NCI-H1417 treated with DMSO at 0.1 percent for 48 hours (cell line): Measurements from ENCODE around the gene CLCN7.

Source experiments
- DNase-seq: peaks from one replicate; lab custom pipeline; 2025; lab: John Stamatoyannopoulos, UW

Gene CLCN7

DNA sequence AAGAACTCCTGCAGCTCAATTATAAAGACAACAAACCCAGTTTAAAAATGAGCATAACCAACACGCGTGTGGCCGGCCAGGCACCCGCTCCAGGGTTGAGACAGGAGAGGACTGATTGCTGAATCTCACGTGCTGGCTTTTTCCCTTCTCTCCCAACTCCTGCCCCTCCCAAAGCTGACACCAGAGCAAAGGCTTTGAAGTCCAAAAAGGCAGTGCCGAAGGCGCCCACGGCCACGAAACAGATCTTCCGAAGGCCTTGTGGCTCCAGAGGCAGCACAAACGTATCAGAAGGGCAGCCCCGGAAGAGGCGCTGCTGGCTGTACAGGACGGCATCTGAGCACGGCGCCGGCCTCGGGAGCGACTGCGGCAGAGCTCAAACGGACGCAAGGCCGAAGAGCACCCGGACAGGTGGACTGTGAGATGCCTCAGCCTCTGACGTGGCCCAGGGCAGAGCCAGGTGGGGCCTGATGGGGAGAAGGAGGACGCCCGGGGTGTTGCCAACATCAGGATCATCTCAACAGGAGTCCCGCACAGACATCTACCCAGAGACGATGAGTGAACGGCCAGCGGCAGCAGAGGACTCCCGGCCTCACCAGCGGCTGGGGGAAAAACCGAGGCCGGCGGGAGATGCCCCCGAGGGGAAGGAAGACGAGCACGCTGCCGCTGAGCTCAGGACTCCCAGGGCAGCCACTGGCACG, 10.5 kb downstream of the CLCN7 start:
- DNase-seq: no peak

DNA sequence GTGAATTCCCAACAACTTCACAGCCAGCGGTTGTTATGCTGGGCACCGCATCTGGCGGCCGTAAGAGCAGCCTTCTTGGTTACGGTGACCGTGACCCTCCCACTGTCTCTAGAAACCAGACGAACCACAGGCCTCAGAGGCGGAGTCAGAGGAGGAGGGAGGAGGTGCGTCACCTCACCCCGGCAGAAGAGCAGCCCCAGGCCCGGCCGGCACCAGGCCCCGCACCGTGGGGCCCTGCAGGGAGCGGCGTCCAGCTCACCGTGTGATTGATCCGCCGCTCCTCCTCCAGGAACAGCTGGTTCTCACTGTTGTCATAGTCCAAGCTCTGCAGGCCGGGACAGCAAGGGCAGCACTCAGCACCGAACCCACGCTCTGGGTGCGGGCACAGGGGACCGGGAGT, 13.7 kb downstream of the CLCN7 start:
- DNase-seq: no peak

DNA sequence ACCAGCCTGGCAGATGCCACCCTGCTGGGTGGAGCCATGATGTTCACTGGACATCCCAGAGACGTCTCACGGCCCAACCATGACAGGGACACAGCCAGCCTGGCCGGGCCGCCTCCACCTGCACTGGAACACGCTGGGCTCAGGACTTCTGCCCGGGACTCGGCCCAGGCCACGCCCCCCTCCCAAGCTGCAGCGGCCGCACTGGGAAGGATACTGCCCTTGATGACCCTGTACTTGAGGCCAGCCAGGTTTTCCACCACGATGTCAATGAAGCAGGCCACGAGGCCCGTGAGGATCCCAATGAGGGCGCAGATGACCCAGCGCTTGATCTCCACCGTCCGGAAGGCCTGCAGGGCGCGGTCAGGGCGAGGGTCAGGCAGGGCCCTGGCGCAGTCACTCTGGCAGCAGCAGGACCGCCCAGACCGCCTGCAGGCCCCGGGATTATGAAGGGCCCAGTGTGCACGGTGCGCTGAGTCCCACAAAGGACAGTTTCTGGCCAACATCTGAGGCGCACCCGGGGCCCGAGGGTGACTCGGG, 14.2 kb downstream of the CLCN7 start:
- no peak for DNase-seq

DNA sequence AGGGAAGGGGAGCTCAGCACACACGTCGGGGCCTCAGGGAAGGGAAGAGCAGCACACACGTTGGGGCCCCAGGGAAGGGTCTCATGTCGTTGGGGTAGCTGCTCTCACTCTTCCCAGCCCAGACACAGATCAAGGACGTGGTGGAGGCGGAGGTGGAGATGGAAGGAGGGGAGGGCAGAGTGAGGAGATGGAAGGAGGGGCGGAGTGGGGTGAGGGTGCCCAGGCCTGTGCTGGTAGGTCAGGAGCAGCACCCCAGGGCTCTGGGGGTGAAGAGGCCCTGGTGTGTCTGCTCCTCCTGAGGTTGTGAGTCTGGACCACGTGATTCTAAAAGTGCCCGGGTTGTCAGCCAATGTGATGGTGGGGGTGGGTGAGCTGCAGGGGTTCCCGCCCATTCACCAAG, 14.9 kb downstream of the CLCN7 start:
- DNase-seq: no peak

DNA sequence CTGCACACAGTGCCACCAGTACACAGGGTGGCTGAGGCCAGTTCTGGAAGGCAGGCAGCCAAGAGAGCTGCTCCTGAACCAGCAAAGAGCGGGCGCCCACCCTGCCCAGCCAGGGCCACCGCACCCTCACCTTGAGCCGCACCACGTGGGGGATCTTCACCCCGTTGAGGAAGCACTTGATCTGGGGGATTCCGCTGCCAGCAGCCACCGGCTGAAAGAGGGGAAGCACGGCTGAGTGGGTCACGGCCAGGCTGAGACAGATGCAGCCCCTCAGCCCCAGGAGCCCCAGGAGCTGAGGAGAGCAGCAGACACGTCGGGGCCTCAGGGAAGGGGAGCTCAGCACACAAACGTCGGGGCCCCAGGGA, 15.9 kb downstream of the CLCN7 start:
- no peak for DNase-seq

DNA sequence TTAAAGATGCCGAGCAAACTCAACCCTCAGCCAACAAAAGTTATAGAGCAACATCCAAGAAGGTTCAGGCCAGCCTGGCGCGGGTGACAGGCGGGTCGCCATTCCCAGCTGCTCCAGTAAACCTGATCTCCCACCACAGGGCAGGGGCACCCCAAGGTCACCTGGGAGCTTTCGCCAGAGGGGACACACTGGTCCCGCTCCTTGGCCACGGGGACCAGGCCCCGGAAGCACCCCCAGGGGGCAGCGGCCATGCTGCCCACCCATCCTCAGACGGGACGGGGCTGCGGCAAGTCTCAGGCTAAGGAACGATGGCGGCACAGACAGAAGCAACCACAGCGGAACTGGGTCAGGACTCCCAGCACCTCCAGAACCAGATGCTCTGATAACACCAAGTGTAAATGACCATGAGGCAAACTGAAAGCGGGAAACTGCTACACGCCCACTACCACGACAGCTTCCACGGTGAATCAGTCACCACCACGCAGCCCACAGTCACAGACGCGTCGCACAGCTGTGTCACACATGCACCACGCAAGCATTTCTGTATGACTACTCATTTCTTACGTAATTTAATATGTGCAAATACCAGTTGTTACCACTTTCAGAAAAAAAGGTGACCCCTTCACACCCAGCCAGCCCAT, 16.4 kb downstream of the CLCN7 start:
- DNase-seq: no peak

DNA sequence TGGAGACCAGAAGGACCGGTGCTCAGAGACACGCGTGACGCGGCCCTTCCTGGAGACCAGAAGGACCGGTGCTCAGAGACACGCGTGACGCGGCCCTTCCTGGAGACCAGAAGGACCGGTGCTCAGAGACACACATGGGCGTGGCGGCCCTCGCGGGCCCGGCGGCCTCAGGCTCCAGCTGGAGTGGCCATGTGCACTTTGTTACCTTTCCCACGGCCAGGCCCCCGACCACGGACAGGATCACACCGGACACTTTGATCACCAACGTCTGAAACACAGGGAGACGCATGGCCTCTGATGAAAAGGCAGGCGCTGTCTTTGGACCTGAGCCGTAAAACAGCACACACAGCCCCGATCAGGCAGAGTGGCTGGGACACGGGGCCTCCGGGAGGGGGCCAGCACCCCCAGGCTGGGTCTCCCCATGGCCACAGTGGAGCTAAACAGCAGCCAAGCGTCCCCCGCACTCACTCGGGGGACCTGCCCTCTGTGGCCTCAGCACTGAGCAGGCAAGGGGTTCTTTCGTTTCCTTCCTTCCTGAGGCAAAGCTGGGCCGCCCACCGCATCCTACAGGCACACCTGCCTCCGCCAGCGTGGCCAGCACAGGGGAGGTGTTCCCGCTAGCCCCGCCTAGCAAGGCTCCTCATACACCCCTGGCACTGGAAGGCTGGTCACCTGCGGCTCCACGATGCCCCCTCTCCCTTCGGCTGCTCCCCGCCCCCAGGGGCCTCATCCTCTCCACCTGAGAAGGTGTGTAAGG, 17.2 kb downstream of the CLCN7 start:
- DNase-seq: no peak

DNA sequence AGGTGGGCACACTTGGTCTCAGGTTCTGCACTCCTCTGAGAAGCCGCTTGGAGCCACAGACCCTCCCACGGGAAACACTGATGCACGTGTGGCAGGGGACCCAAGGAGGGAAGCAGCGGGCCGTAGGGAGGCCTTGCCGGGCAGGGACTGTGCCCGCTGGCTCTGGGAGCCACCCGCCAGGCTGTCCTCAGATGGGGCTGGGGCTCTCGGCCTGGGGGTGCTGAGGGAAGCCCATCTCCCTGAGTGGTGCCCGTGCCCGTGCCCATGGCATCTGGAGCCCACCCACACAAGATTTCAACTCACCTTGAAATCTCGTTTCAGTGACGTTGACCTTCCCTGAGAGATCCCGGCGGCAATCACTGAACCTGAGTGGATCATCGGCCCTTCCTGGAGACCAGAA, 17.9 kb downstream of the CLCN7 start:
- no peak for DNase-seq

DNA sequence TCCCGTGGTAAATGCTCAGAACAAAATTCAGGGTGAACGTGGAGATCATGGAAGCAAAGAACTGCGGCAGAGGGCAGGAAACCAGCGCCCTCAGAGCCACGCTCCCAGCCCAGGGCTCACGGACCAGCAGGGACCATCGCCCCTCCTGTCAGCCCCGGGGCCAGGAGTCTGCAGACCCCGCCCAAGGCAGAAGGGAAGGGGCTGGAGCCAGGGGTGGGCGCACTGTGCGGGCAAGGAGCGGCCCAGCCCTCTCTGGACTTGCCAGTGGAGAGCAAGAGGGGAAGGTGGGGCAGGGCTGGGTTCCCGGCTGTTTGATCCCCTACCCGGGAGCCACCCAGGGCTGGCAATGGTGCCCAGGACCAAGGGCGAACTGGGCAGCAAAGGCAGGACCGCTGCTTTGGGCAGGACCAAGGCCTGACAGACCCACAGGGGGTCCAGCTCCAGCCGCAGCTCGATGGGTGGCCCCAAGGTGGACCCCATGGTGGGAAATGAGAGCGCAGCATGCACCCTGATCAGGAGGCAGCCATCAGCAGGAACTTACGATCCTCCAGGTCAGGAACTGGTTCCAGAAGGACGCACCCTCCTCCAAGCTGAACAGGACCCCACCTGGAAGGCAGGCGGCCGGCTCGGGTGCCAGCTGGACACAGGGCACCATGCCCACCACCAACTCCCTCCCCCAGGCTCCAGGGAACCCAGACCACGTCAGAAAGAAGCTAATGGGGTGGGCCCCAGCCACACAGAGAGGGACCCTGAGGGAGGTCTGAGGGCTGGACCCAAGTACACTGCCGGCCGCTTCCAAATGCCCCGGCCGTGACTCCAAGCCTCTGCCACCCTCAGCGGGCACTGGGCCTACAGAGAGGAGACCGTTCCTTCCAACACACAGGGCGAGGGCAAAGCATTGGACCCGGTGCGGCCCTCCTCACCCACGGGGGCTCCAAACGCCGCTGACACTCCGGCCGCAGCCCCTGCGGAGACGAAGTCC, 19.3 kb downstream of the CLCN7 start:
- DNase-seq: no peak

DNA sequence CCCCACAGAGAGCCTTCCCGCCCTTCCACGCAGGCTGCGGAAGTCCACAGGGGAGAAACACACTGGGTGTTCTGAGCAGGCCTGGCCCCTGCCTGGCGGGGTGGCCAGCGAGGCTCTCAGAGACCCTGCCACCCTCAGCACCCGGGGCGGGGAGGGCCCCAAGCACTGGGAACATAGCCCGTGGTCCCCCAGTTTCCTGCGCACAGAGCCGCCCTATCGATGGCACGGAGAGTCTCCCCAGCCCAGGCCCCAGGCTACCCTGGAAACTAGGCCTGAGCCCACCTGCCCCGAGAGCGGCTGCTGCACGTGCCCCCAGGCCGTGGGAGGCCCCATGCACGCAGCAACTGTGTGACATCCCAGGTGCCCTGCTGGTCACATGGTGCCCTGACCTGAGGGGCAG, 20.3 kb downstream of the CLCN7 start:
- DNase-seq: no peak

DNA sequence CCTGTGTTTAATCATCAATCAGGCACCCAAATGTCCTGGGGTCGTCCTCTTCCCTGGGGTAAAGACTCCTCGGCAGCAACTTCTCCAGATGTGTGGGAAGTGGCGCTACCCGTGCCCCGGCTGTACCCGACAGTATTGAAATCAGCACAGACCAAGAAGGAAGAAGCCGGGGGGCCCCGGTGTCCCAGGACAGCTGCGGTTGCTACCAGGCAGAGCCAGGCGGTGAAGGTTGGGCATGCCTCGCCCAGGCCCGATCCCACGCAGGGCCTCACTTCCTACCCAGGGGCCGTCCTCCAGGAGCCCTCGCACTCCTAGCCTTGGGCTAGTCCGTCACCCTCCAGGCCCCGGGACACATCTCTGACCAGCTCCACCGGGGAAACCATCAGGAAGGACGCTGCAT, 21.5 kb downstream of the CLCN7 start:
- no peak for DNase-seq

DNA sequence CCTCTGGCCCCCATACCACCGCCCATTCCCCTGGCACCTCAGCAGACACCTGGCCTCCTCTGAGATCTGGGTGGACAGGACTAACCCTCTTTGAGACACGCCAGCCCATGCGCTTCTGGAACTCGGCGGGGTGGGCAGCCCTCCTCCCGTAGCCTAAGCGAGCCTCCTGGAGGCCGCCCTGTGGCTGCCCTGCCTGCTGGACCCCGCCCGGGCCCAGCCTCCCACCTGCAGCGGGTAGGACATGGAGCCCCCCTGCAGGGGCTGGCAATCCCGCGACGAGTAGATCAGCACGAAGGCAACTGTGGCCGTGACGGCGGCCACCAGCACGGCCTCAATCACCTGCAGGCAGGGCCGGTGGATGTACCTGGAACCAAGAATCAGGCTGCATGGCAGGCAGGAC, 22.3 kb downstream of the CLCN7 start:
- no peak for DNase-seq

DNA sequence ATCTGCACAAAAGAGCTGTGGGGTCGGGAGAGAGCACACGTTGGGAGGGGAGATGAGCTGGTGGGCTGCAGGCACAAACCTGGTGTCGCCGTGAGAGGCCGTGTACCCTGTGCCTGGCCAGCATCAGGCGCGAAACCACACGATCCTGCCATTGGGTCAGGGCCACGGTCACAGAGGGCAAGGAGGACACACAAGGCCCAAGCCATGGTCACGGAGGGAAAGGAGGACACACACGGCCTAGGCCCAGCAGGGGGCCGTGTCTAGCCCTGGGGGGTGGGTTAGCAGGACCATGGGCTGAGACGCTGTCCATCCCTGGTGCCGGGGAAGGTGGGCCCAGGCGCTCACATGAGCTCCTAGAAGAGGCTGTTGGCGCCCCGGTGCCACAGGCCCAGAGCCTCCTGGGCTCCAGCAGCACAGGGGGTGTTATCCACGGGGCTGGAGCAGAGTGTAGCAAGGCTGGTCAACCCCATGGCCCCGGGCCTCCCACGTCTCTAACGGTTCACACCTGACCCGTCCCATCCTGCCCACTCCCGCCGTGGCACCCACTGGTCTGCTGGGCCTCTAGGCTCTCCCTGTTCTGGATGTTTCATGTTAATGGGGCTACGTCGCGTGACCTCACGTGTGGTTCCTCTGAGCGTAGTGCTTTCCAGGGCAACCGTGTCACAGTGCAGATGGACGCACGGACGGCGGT, 23.0 kb downstream of the CLCN7 start:
- DNase-seq: no peak

DNA sequence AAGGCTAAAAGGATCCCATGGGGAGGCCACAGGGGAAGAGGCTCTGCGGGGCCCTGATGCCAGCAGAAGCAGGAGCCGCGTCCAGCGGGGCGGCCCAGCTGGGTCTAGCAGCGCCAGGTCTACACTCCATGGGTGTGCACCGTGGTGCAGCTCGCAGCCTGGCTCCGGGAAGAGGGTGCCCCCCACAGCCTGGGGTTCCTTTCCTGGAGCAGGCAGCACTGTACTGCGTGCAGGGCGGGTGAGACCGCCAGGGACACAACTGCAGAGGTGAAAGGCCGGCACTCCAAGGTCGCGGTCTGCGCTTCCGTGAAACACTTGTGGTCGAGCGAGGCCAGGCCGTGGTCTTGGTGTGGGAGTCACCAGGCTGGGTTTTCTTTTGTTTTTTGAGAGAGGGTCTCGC, 24.0 kb downstream of the CLCN7 start:
- no peak for DNase-seq

DNA sequence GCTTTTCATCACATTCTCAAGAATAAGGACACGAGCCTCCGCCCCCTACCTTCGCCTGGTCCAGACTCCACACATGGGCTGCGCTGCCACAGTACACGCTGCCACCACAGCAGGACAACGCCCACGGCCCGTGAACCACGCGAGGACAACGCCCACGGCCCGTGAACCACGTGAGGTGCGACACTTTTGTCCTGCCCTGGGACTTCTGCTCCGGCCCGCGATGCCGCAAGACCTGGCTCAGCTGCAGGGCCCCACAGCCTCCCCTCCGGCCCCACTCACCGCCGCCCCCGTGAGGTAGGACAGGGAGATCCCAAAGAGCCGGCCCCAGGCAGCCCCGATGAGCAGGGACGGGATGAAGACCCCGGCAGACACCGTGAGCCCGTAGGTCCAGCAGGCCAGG, 24.6 kb downstream of the CLCN7 start:
- DNase-seq: no peak

DNA sequence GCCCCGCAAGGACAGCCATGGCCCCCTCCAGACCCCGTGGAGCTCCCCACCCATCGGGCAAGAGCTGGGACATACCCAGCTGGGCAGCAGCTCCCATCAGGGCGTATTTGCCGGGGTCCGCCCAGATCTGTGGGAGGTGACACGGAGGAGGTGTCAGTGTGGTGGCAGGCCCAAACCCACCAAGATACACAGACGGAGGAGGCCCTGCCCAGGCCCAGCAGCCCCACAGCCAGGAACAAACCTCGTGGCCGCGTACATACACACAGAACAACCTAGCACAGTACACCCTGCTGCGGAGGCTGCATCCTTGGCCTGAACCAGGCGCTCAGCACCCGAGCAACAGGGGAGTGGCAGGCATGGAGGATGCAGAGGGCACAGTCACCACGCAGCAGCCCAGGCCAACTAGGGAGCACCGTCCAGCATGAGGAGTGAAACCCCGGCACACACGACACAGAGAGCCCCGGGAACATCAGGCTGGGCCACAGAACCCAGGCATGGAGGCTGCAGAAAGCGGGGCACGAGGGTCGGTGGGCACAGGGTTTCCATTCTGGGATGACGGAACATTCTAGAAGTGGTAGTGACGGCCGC, 25.5 kb downstream of the CLCN7 start:
- no peak for DNase-seq

DNA sequence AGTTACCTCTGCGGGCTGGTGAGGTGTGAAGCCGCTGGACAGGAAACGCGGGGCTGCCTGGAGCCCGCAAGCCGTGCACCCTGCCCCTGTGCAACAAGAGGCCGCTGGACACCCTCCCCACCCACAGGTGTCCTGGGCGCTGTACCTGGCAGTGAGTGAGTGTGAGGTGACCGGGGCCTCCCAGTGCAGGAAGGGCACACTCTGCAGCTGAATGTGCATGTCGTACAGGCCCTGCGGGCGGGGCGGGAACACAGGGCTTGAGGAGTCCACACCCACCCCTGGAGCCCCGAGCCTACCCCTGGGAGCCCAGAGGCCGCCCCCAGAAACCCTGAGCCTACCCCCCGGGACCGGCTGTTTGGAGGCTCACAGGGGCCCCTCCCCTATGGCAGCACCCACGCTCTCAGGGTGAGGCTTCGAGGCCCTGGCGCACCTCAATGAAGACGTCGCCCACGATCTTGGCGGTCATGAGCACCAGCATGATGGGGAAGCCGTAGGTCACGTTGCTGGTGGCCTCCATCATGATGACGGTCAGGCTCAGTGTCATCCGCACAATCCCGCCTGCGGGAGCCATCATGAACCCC, 26.2 kb downstream of the CLCN7 start:
- DNase-seq: no peak

DNA sequence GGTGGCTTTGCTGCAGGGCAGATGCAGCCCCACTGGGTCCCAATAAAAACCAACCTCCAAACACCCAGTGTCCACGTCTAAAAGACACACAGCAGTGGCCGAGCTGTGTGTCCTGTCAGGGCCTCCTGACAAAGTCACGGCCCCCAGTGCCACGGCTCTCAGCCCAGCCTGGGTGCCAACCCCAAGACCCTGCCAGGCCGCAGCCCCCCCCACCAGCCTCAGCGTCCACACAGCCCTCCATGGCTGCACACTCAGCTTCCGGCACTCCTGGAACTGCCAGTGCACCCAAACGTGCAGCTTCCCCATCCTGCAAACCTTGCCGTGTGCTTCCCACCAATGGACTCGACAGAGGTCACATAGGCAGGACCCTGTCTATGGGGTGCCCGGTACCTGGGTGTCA, 26.9 kb downstream of the CLCN7 start:
- no peak for DNase-seq

DNA sequence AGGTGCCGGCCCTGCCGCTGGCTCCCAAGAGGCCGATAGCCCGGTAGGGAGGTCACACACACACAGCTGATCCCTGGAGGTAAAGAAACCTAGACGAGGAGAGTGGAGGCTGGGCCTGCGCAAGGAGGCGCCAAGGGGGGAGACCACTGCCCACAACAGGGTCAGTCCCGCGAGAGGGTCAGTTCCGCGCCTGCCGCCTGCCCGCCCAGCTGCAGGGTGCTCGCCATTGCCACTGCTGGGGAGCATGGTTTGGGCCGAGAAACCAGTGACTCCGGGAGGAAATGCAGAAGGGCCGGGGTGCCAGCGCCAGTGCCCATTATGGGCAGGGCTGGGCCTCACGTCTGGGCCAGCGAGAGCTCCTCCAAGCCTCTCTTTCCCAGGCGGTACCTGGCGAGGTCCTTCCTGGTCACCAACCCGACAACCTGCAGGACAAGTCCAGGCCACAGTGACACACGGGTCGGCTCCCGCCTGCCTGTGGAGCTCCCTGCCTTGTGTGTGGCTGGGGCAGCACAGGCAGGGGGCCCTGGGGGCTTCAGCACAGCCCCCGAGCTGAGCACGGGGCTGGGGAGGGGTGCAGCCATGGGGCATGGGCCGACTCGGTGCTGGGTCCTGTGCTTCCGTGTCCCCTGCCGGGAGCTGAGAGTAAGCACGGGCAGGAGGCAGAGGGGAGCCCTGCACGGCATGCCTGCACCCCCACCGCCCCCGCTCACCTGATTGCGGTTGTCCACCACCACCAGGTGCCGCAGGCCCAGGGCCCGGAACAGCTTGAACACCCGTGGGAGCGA, 28.3 kb downstream of the CLCN7 start:
- DNase-seq: no peak
